SK-N-MC (cell line): ENCODE results near the gene SRGAP3.

Experiments
- DNase-seq: peaks from one replicate; pipeline ENCODE4 v3.0.0-alpha.2; 2011; ENCODE audit warnings: low read depth, low spot score
- H3K27ac ChIP-seq: fragments of 200-600 bp; sonication (generic); 2 replicates; pipeline ENCODE4 v1.5.1; 2016; ENCODE audit warnings: mixed run types
- H3K36me3 ChIP-seq: fragments of 200-600 bp; sonication (generic); 2 replicates; pipeline ENCODE4 v1.6.1; 2017; ENCODE audit warnings: antibody characterized with exemption, low read length, mixed read lengths; ENCODE audit not compliant: insufficient read depth
- H3K4me3 ChIP-seq: fragments of 200-600 bp; sonication (generic); 2 replicates; pipeline ENCODE4 v1.5.1; 2016
- H3K9ac ChIP-seq: fragments of 200-600 bp; sonication (generic); 2 replicates; pipeline ENCODE4 v1.8.0; 2017; ENCODE audit warnings: mixed run types, mixed read lengths; ENCODE audit not compliant: insufficient read length
- H3K9me3 ChIP-seq: fragments of 200-600 bp; sonication (generic); 2 replicates; pipeline ENCODE4 v1.6.1; 2017; ENCODE audit warnings: low read depth, mild to moderate bottlenecking, antibody characterized with exemption, low read length, moderate library complexity, mixed read lengths
- EZH2 ChIP-seq: fragments of 200-600 bp; sonication (generic); IDR thresholded peaks from one replicate; pipeline ENCODE4 v1.6.1; 2017; ENCODE audit warnings: antibody characterized with exemption
- FOXP2 ChIP-seq: optimal IDR thresholded peaks from 2 replicates; pipeline ENCODE3; 2011; ENCODE audit warnings: mild to moderate bottlenecking, moderate library complexity; ENCODE audit not compliant: insufficient read depth; ENCODE audit errors: extremely low read length, control extremely low read depth
- POLR2AphosphoS5 ChIP-seq: IDR thresholded peaks from 2 replicates; pipeline ENCODE4 v1.6.1; 2012; ENCODE audit warnings: mild to moderate bottlenecking, low read depth, low read length, borderline replicate concordance

The SRGAP3 gene

GRCh38 chr3:9233814-9234600 lies 15.4 kb downstream of the SRGAP3 start:
- TF ChIP-seq EZH2 (no peak), POLR2AphosphoS5 (no peak), FOXP2 (no peak)
- no peak overlapping the region for H3K4me3 ChIP-seq
- H3K9me3 ChIP-seq = no peaks in the 10 kb centered on the region
- no peak overlapping the region for H3K9ac ChIP-seq
- H3K27ac ChIP-seq = no peak overlapping the region
- H3K36me3 ChIP-seq = no peaks in the 10 kb centered on the region
- no peak for DNase-seq

DNA sequence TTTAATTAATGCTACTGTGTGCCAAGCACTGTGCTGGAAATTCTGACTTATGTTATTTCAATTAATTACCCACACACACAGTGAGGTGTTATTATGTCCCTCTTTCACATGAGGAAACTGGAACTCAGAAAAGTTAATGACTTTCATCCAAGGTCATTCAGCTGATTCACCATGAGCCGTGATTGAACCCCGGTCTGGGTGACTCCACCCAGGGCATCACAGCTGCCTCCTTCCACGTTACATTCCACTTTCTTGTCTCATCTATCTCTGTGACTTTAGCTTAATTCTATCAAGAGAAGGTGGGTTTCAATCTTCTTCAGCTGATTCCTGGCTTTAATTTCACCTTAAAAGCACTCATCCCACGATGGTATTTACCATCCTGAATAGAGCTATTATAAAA lies 16.3 kb downstream of the SRGAP3 start:
- no peaks in the 10 kb centered on the region for H3K36me3 ChIP-seq
- no peak overlapping the region for H3K4me3 ChIP-seq
- no peak overlapping the region for H3K27ac ChIP-seq
- H3K9me3 ChIP-seq = no peaks in the 10 kb centered on the region
- no peak for DNase-seq
- no peak for TF ChIP-seq FOXP2
- TF ChIP-seq EZH2 = no peak
- no peak for TF ChIP-seq POLR2AphosphoS5
- no peak overlapping the region for H3K9ac ChIP-seq

GRCh38 chr3:9231937-9232336 lies 17.5 kb downstream of the SRGAP3 start:
- Histone ChIP-seq H3K27ac (no peak overlapping the region), H3K9ac (no peak overlapping the region), H3K9me3 (no peaks in the 10 kb centered on the region), H3K4me3 (no peak overlapping the region), H3K36me3 (no peaks in the 10 kb centered on the region)
- DNase-seq = no peak
- TF ChIP-seq EZH2 (no peak), POLR2AphosphoS5 (no peak), FOXP2 (no peak)

GRCh38 chr3:9231471-9231870 lies 18.0 kb downstream of the SRGAP3 start:
- H3K27ac ChIP-seq = no peak overlapping the region
- TF ChIP-seq POLR2AphosphoS5 (no peak), FOXP2 (no peak), EZH2 (no peak)
- H3K9ac ChIP-seq = no peak overlapping the region
- H3K36me3 ChIP-seq = no peaks in the 10 kb centered on the region
- DNase-seq = no peak
- H3K9me3 ChIP-seq = no peaks in the 10 kb centered on the region
- H3K4me3 ChIP-seq = no peak overlapping the region

GRCh38 chr3:9231006-9231405 lies 18.4 kb downstream of the SRGAP3 start:
- H3K36me3 ChIP-seq = no peaks in the 10 kb centered on the region
- TF ChIP-seq FOXP2 = no peak
- TF ChIP-seq EZH2 = no peak
- TF ChIP-seq POLR2AphosphoS5 = no peak
- no peak overlapping the region for H3K27ac ChIP-seq
- no peak overlapping the region for H3K4me3 ChIP-seq
- H3K9ac ChIP-seq = no peak overlapping the region
- DNase-seq = no peak
- no peaks in the 10 kb centered on the region for H3K9me3 ChIP-seq

DNA sequence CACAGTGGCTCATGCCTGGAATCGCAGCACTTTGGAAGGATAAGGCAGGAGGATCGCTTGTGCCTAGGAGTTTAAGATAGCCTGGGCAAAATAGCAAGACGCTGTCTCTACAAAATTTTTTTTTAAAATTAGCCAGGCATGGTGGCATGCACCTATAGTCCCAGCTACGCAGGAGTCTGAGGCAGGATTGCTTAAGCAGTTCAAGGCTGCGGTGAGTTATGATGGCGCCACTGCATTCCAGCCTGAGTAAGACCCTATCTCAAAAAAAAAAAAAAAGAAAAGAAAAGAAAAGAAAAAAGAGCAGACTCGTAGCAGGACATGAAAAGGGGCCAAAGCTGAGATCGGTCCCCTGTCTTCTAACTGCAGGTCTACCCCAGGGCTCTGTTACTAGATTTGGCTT lies 18.9 kb downstream of the SRGAP3 start:
- no peak overlapping the region for H3K9ac ChIP-seq
- no peak for DNase-seq
- H3K9me3 ChIP-seq = no peaks in the 10 kb centered on the region
- no peak for TF ChIP-seq EZH2
- TF ChIP-seq POLR2AphosphoS5 = no peak
- TF ChIP-seq FOXP2 = no peak
- H3K27ac ChIP-seq = no peak overlapping the region
- no peaks in the 10 kb centered on the region for H3K36me3 ChIP-seq
- H3K4me3 ChIP-seq = no peak overlapping the region

- H3K9ac ChIP-seq = no peak overlapping the region
- H3K9me3 ChIP-seq = no peaks in the 10 kb centered on the region
- H3K27ac ChIP-seq = no peak overlapping the region
- no peaks in the 10 kb centered on the region for H3K36me3 ChIP-seq
- DNase-seq = no peak
- TF ChIP-seq POLR2AphosphoS5 (no peak), EZH2 (no peak), FOXP2 (no peak)
- H3K4me3 ChIP-seq = no peak overlapping the region
Observed at GRCh38 chr3:9229879-9230278, 19.6 kb downstream of the SRGAP3 start.

DNA sequence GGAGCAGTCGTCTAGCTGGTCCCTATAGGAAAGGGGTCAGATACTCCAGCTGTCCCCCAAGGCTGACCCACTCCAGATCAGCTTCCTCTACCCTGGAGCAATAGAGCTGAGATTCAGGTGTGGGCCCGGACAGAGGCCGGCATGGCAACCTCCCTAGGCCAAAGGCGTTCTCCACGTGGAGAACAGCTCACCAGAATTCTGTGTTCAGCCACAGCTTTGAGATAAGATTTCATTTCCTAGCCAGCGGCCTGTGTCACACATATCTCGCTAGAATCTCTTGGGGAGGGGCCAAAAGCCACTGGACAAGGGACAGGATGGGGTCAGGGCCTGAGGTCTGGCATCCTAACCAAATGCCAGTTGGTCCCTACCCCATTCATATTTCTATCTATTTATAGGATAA lies 20.1 kb downstream of the SRGAP3 start:
- Histone ChIP-seq H3K36me3 (no peaks in the 10 kb centered on the region), H3K27ac (no peak overlapping the region), H3K4me3 (no peak overlapping the region), H3K9me3 (no peaks in the 10 kb centered on the region), H3K9ac (no peak overlapping the region)
- no peak for TF ChIP-seq EZH2
- no peak for TF ChIP-seq FOXP2
- TF ChIP-seq POLR2AphosphoS5 = no peak
- DNase-seq = no peak

GRCh38 chr3:9226326-9226725 lies 23.1 kb downstream of the SRGAP3 start:
- DNase-seq = no peak
- Histone ChIP-seq H3K36me3 (no peaks in the 10 kb centered on the region), H3K9ac (no peak overlapping the region), H3K27ac (no peak overlapping the region), H3K9me3 (no peaks in the 10 kb centered on the region), H3K4me3 (no peak overlapping the region)
- TF ChIP-seq POLR2AphosphoS5 (no peak), EZH2 (no peak), FOXP2 (no peak)
